Measurements from ENCODE around the gene FMNL3. TPM values are rescaled to one million over a fixed set of nuclear protein-coding genes. Genes with fewer than 3 reads are reported as not detected.

FMNL3 gene
- polyA plus RNA-seq, 1 of the 3 experiments (the other 2 are of a cell fraction) = 10.2 TPM

GRCh38 chr12:49621651-49622500 lies 85.3 kb downstream of the FMNL3 start:
- peak overlapping the region; percentile 63 to 67 for H3K4me3 ChIP-seq (ENCODE audit: low read depth in 2 of 2, low read length in 1 of 2)
- DNase-seq = peak; percentile 47
- H3K4me2 ChIP-seq = peak overlapping the region; percentile 99
- H3K79me2 ChIP-seq (ENCODE audit: insufficient read depth) = no peaks in the 10 kb centered on the region
- peaks cover 14 to 30% of the 10 kb centered on the region in 2 experiments; a peak in 3 of 4 replicates for H3K4me1 ChIP-seq (ENCODE audit: control insufficient read depth in 1 of 2, insufficient read depth in 2 of 2, low read depth in 1 of 2, low read length in 1 of 2)
- no peaks in the 10 kb centered on the region for H3K9me2 ChIP-seq
- TF ChIP-seq CTCF (IDR thresholded peaks at IDR 0.05) (no peak), TCF12 (IDR thresholded peaks at IDR 0.05) (no peak), SIN3A (IDR thresholded peaks at IDR 0.05; ENCODE audit: borderline replicate concordance, low read depth, low read length) (no peak), TAF1 (IDR thresholded peaks at IDR 0.05; ENCODE audit: borderline replicate concordance, low read depth, low read length) (no peak), JUND (IDR thresholded peaks at IDR 0.05) (no peak), RAD21 (IDR thresholded peaks at IDR 0.05; ENCODE audit: low read length) (no peak)
- TF ChIP-seq, protein P1, sequence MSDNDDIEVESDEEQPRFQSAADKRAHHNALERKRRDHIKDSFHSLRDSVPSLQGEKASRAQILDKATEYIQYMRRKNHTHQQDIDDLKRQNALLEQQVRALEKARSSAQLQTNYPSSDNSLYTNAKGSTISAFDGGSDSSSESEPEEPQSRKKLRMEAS (IDR thresholded peaks at IDR 0.05; ENCODE audit: low read depth) = no peak
- TF ChIP-seq, protein P2, sequence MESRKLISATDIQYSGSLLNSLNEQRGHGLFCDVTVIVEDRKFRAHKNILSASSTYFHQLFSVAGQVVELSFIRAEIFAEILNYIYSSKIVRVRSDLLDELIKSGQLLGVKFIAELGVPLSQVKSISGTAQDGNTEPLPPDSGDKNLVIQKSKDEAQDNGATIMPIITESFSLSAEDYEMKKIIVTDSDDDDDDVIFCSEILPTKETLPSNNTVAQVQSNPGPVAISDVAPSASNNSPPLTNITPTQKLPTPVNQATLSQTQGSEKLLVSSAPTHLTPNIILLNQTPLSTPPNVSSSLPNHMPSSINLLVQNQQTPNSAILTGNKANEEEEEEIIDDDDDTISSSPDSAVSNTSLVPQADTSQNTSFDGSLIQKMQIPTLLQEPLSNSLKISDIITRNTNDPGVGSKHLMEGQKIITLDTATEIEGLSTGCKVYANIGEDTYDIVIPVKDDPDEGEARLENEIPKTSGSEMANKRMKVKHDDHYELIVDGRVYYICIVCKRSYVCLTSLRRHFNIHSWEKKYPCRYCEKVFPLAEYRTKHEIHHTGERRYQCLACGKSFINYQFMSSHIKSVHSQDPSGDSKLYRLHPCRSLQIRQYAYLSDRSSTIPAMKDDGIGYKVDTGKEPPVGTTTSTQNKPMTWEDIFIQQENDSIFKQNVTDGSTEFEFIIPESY (IDR thresholded peaks at IDR 0.05; ENCODE audit: borderline replicate concordance, low read depth) = no peak
- H3K36me3 ChIP-seq (replicated peaks in 1 of 2; ENCODE audit: control insufficient read depth in 1 of 2, insufficient read depth in 2 of 2, low read length in 1 of 2) = no peaks in the 10 kb centered on the region
- H3K9me3 ChIP-seq = no peaks in the 10 kb centered on the region
- no peaks in the 10 kb centered on the region for H3K27me3 ChIP-seq (ENCODE audit: insufficient read depth)
- H3K9ac ChIP-seq = peak overlapping the region; percentile 57; the same call in 1 of the 2 replicates
- WGBS (ENCODE audit: low lambda C conversion rate) = 36% methylated on average over 27 of the region's 33 CpGs
- H3K27ac ChIP-seq (ENCODE audit: low read depth in 2 of 2, low read length in 1 of 2) = peak overlapping the region in 1 of 2 experiments; percentile 66; a peak in 2 of 4 replicates
- H2AFZ ChIP-seq (ENCODE audit: low read depth) = peak overlapping the region; percentile 86; the same call in 1 of the 2 replicates
- peaks cover 42% of the 10 kb centered on the region for H3F3A ChIP-seq (replicated peaks; ENCODE audit: insufficient read depth)
- ChIA-PET CTCF (interaction anchor here (0.9 to 13.7 kb wide), 16 partner anchors 10 to 323 kb away, joined by 3 to 102 read pairs (median 4); partner anchors contain the start of gene TMBIM6), POLR2A (no interaction called here)
- no peaks in the 10 kb centered on the region for H4K20me1 ChIP-seq (ENCODE audit: insufficient read depth)

- peaks cover 26% of the 10 kb centered on the region for H3F3A ChIP-seq (replicated peaks; ENCODE audit: insufficient read depth)
- POLR2A ChIA-PET = no interaction called here
- H4K20me1 ChIP-seq (ENCODE audit: insufficient read depth) = no peaks in the 10 kb centered on the region
- no peak for DNase-seq
- no peaks in the 10 kb centered on the region for H3K27me3 ChIP-seq (ENCODE audit: insufficient read depth)
- no peaks in the 10 kb centered on the region for H3K9me2 ChIP-seq
- no peaks in the 10 kb centered on the region for H3K79me2 ChIP-seq (ENCODE audit: insufficient read depth)
- no peak overlapping the region for H3K4me2 ChIP-seq
- H3K4me3 ChIP-seq (ENCODE audit: low read depth in 2 of 2, low read length in 1 of 2) = no peak overlapping the region
- H3K27ac ChIP-seq (ENCODE audit: low read depth in 2 of 2, low read length in 1 of 2) = no peak overlapping the region
- no peak overlapping the region for H3K9ac ChIP-seq
- H3K9me3 ChIP-seq = 0 out of 2 replicates have a peak, but pooled peaks cover 11% of the 10 kb centered on the region
- H2AFZ ChIP-seq (ENCODE audit: low read depth) = no peak overlapping the region
- CTCF ChIA-PET = interaction anchor here (1.4 to 13.7 kb wide), 6 partner anchors 18 to 277 kb away, joined by 4 to 102 read pairs (median 4); no protein-coding TSS in a partner anchor
- 85% methylated on average over 3 of the region's 3 CpGs for WGBS (ENCODE audit: low lambda C conversion rate)
- H3K4me1 ChIP-seq (ENCODE audit: control insufficient read depth in 1 of 2, insufficient read depth in 2 of 2, low read depth in 1 of 2, low read length in 1 of 2) = peaks cover 13 to 21% of the 10 kb centered on the region in 2 experiments; a peak in 3 of 4 replicates
- no peaks in the 10 kb centered on the region for H3K36me3 ChIP-seq (replicated peaks in 1 of 2; ENCODE audit: control insufficient read depth in 1 of 2, insufficient read depth in 2 of 2, low read length in 1 of 2)
- TF ChIP-seq, protein P2 (IDR thresholded peaks at IDR 0.05; ENCODE audit: borderline replicate concordance, low read depth) = no peak
- TF ChIP-seq RAD21 (IDR thresholded peaks at IDR 0.05; ENCODE audit: low read length) = no peak
- no peak for TF ChIP-seq MXI1 (IDR thresholded peaks at IDR 0.05; ENCODE audit: low read depth, low read length)
- TF ChIP-seq GABPA (IDR thresholded peaks at IDR 0.05; ENCODE audit: low read depth) = no peak
- no peak for TF ChIP-seq YY1 (IDR thresholded peaks at IDR 0.05; ENCODE audit: low read depth)
- TF ChIP-seq SMC3 (IDR thresholded peaks at IDR 0.05; ENCODE audit: low read depth, low read length) = no peak
- no peak for TF ChIP-seq JUND (IDR thresholded peaks at IDR 0.05)
- no peak for TF ChIP-seq IRF3 (IDR thresholded peaks at IDR 0.05; ENCODE audit: low read depth, low read length)
- TF ChIP-seq SIN3A (IDR thresholded peaks at IDR 0.05; ENCODE audit: borderline replicate concordance, low read depth, low read length) = no peak
- TF ChIP-seq POLR2AphosphoS5 (IDR thresholded peaks at IDR 0.05; ENCODE audit: low read depth, low read length) = no peak
- no peak for TF ChIP-seq FOXM1 (IDR thresholded peaks at IDR 0.05; ENCODE audit: low read depth)
- TF ChIP-seq, protein P1 (IDR thresholded peaks at IDR 0.05; ENCODE audit: low read depth) = no peak
These were observed 87.9 kb downstream of the FMNL3 start for GRCh38 chr12:49619286-49619685.
